Lower lobe of right lung (tissue), 2 donors: ENCODE measurements around the gene SLC47A2. TPM values are rescaled to one million over a fixed set of nuclear protein-coding genes. Genes with fewer than 3 reads are reported as not detected.
A peak's percentile ranks its signal among the peaks of the same experiment; 100 is the strongest.

ENCODE experiments used
- ATAC-seq, 2 donors: fragments of 200-7000 bp; cut with Tn5 transposase; one replicate each; pipeline ENCODE4 v1.9.1; 2020 to 2022; ENCODE audit warnings: mild to moderate bottlenecking in 2 of 2, moderate library complexity in 2 of 2
- DNase-seq: peaks from one replicate; pipeline ENCODE4 v3.0.0-alpha.2; 2020
- H3K27ac ChIP-seq: fragments of 200-600 bp; one replicate; pipeline ENCODE4 v1.8.0; 2022
- H3K27me3 ChIP-seq: fragments of 200-600 bp; one replicate; pipeline ENCODE4 v1.8.0; 2022; ENCODE audit warnings: low read depth
- H3K36me3 ChIP-seq: fragments of 200-600 bp; one replicate; pipeline ENCODE4 v1.8.0; 2022; ENCODE audit warnings: mild to moderate bottlenecking
- H3K4me1 ChIP-seq: fragments of 200-600 bp; one replicate; pipeline ENCODE4 v1.8.0; 2022
- H3K4me3 ChIP-seq: fragments of 200-600 bp; one replicate; pipeline ENCODE4 v1.8.0; 2022; ENCODE audit warnings: mild to moderate bottlenecking
- H3K9me3 ChIP-seq: fragments of 200-600 bp; one replicate; pipeline ENCODE4 v1.8.0; 2022
- CTCF ChIP-seq: fragments of 200-600 bp; IDR thresholded peaks from one replicate; pipeline ENCODE4 v1.8.0; 2022; ENCODE audit warnings: antibody characterized with exemption, mild to moderate bottlenecking
- intact Hi-C: fragments of 100-400 bp; cut with DNase I; formaldehyde crosslinking; loops from one replicate; pipeline ENCODE4 v1.11.0; 2022
- total RNA-seq: library from RNA; stranded (reverse); fragmentation: NEBNext Ultra II Directional; extraction: Animal tissue kit (Norgen Biotek cat#: 25700); gene quantifications from one replicate; pipeline ENCODE4 v1.2.1, GENCODE V29; 2021
- donor health status: DM: no; HTN: yes; CAD: no; lungs with severe emphysema.

Gene SLC47A2
- total RNA-seq, 1 donor from 2014 or later, result not detected

GRCh38 chr17:19645734-19646201 lies 70.6 kb downstream of the SLC47A2 start:
- Histone ChIP-seq H3K27me3 (no peaks in the 10 kb centered on the region), H3K9me3 (no peaks in the 10 kb centered on the region), H3K4me3 (no peak overlapping the region), H3K27ac (no peak overlapping the region), H3K36me3 (no peaks in the 10 kb centered on the region), H3K4me1 (peaks cover 29% of the 10 kb centered on the region)
- intact Hi-C loops, result no loop called here
- peak; percentile 59 for TF ChIP-seq CTCF
- DNase-seq (peak; percentile 58), ATAC-seq (no peak)

- Histone ChIP-seq H3K4me3 (no peak overlapping the region), H3K4me1 (peaks cover 18% of the 10 kb centered on the region), H3K27ac (no peak overlapping the region), H3K27me3 (no peaks in the 10 kb centered on the region), H3K36me3 (no peaks in the 10 kb centered on the region), H3K9me3 (no peaks in the 10 kb centered on the region)
- no peak for TF ChIP-seq CTCF
- ATAC-seq, result no peak
- DNase-seq, result no peak
- intact Hi-C loops, result no loop called here
Observed at GRCh38 chr17:19644493-19645210, 71.7 kb downstream of the SLC47A2 start.

- intact Hi-C loops, result no loop called here
- Histone ChIP-seq H3K4me3 (no peak overlapping the region), H3K27me3 (no peaks in the 10 kb centered on the region), H3K27ac (no peak overlapping the region), H3K4me1 (peaks cover 9% of the 10 kb centered on the region), H3K36me3 (no peaks in the 10 kb centered on the region), H3K9me3 (no peaks in the 10 kb centered on the region)
- no peak for DNase-seq
- no peak for ATAC-seq
- no peak for TF ChIP-seq CTCF
Observed at GRCh38 chr17:19642373-19642893, 74.0 kb downstream of the SLC47A2 start.

- no peak for ATAC-seq
- Histone ChIP-seq H3K9me3 (no peaks in the 10 kb centered on the region), H3K4me3 (no peak overlapping the region), H3K36me3 (no peaks in the 10 kb centered on the region), H3K27me3 (no peaks in the 10 kb centered on the region), H3K27ac (no peak overlapping the region), H3K4me1 (peaks cover 3% of the 10 kb centered on the region)
- TF ChIP-seq CTCF, result no peak
- intact Hi-C loops, result no loop called here
- DNase-seq, result no peak
Observed at GRCh38 chr17:19641687-19642372, 74.6 kb downstream of the SLC47A2 start.

- intact Hi-C loops, result no loop called here
- H3K4me3 ChIP-seq, result no peak overlapping the region
- H3K27me3 ChIP-seq, result no peaks in the 10 kb centered on the region
- H3K27ac ChIP-seq, result no peak overlapping the region
- no peak for TF ChIP-seq CTCF
- no peaks in the 10 kb centered on the region for H3K4me1 ChIP-seq
- H3K9me3 ChIP-seq, result no peaks in the 10 kb centered on the region
- H3K36me3 ChIP-seq, result no peaks in the 10 kb centered on the region
- DNase-seq, result no peak
- no peak for ATAC-seq
Observed at GRCh38 chr17:19631905-19632304, 84.5 kb downstream of the SLC47A2 start.
